Tibial nerve (tissue), 4 donors: ENCODE data around the gene AUNIP. TPM values are rescaled to one million over a fixed set of nuclear protein-coding genes. Genes with fewer than 3 reads are reported as not detected.

Experiments
- DNase-seq, 2 donors: peaks; one replicate each; pipeline ENCODE4 v3.0.0-alpha.2; 2019; ENCODE audit warnings: low spot score in 2 of 2
- H3K27ac ChIP-seq, 4 donors: fragments of 200-600 bp; sonication (generic) in 3 of 4; one replicate each; pipeline ENCODE4 v1.5.1; 2017 to 2019; ENCODE audit warnings: mild to moderate bottlenecking in 1 of 4
- H3K27me3 ChIP-seq, 2 donors: fragments of 200-600 bp; sonication (generic) in 1 of 2; one replicate each; pipeline versions ENCODE4 v1.5.1 to v1.6.0; 2017 to 2019
- H3K36me3 ChIP-seq, 3 donors: fragments of 200-600 bp; sonication (generic); one replicate each; pipeline ENCODE4 v1.5.1; 2018 to 2019
- H3K4me1 ChIP-seq, 4 donors: fragments of 200-600 bp; sonication (generic) in 3 of 4; one replicate each; pipeline ENCODE4 v1.5.1; 2017 to 2019
- H3K4me3 ChIP-seq, 4 donors: fragments of 200-600 bp; sonication (generic) in 3 of 4; one replicate each; pipeline ENCODE4 v1.5.1; 2017 to 2019; ENCODE audit warnings: mild to moderate bottlenecking in 1 of 4, moderate library complexity in 1 of 4
- H3K9me3 ChIP-seq, 4 donors: fragments of 200-600 bp; sonication (generic) in 3 of 4; one replicate each; pipeline ENCODE4 v1.5.1; 2017 to 2019
- CTCF ChIP-seq, 5 experiments: fragments of 200-600 bp in 3 of 5; fragments of 450-650 bp in 2 of 5; sonication (generic) in 3 of 5; IDR thresholded peaks; one replicate each; pipeline ENCODE4 v1.5.1; 2016 to 2019; ENCODE audit warnings: antibody characterized with exemption in 5 of 5, mild to moderate bottlenecking in 3 of 5, moderate library complexity in 2 of 5
- EP300 ChIP-seq, 2 donors: sonication (generic); formaldehyde crosslinking; IDR thresholded peaks; one replicate each; pipeline ENCODE4 v1.6.1; 2017; ENCODE audit warnings: antibody characterized with exemption in 2 of 2, mild to moderate bottlenecking in 1 of 2
- POLR2A ChIP-seq, 2 donors: fragments of 450-650 bp; IDR thresholded peaks; one replicate each; pipeline ENCODE4 v1.6.1; 2017; ENCODE audit warnings: antibody characterized with exemption in 2 of 2, mild to moderate bottlenecking in 2 of 2, moderate library complexity in 2 of 2
- WGBS, 2 donors: methylation state at CpG; one replicate each; pipeline ENCODE4 v1.1.5; 2018; 5-methylcytosine and 5-hydroxymethylcytosine counted together
- total RNA-seq, 4 donors: library from RNA; depleted of rRNA; stranded (reverse); fragments of >200 nt; gene quantifications; one replicate each; pipeline ENCODE4 v1.1.0, GENCODE V29; 2016

Gene AUNIP
- total RNA-seq, 4 donors from 2014 or later, result not detected

- TF ChIP-seq POLR2A (IDR thresholded peaks at IDR 0.05) (no peak), EP300 (IDR thresholded peaks at IDR 0.05) (no peak), CTCF (IDR thresholded peaks at IDR 0.05) (no peak)
- Histone ChIP-seq H3K36me3 (peaks cover 0 to 34% (median 8%) of the 10 kb centered on the region in 3 donors), H3K9me3 (no peaks in the 10 kb centered on the region), H3K4me1 (peaks cover 0 to 53% (median 25%) of the 10 kb centered on the region in 4 donors), H3K27ac (peak overlapping the region in 3 of 4 donors; percentile 96 to 98 (median 97)), H3K27me3 (no peaks in the 10 kb centered on the region), H3K4me3 (peak overlapping the region in 2 of 4 donors; percentile 79 to 96)
- 41 to 47% methylated on average over 5 of the region's 5 CpGs for WGBS, 2 donors
- no peak for DNase-seq
Observed at GRCh38 chr1:25821630-25822091, 37.6 kb downstream of the AUNIP start.

GRCh38 chr1:25821112-25821476 lies 38.2 kb downstream of the AUNIP start:
- Histone ChIP-seq H3K4me1 (peaks cover 0 to 53% (median 25%) of the 10 kb centered on the region in 4 donors), H3K27me3 (no peaks in the 10 kb centered on the region), H3K27ac (peak overlapping the region in 3 of 4 donors; percentile 96 to 98 (median 97)), H3K9me3 (no peaks in the 10 kb centered on the region), H3K4me3 (peak overlapping the region; percentile 79 to 96 (median 90)), H3K36me3 (peaks cover 0 to 34% (median 2%) of the 10 kb centered on the region in 3 donors)
- no peak for TF ChIP-seq EP300 (IDR thresholded peaks at IDR 0.05)
- no peak for TF ChIP-seq CTCF (IDR thresholded peaks at IDR 0.05)
- no peak for TF ChIP-seq POLR2A (IDR thresholded peaks at IDR 0.05)
- WGBS, 2 donors, result 29 to 39% methylated on average over 10 of the region's 10 CpGs
- no peak for DNase-seq

- TF ChIP-seq EP300 (IDR thresholded peaks at IDR 0.05), result no peak
- no peak for TF ChIP-seq CTCF (IDR thresholded peaks at IDR 0.05)
- no peak for TF ChIP-seq POLR2A (IDR thresholded peaks at IDR 0.05)
- WGBS, 2 donors, result 2 to 3% methylated on average over 14 to 49 of the region's 67 CpGs
- Histone ChIP-seq H3K9me3 (no peaks in the 10 kb centered on the region), H3K27ac (peak overlapping the region; percentile 84 to 98 (median 96)), H3K4me3 (peak overlapping the region; percentile 79 to 96 (median 90)), H3K4me1 (peaks cover 0 to 53% (median 25%) of the 10 kb centered on the region in 4 donors), H3K36me3 (peaks cover 0 to 34% (median 0%) of the 10 kb centered on the region in 3 donors), H3K27me3 (no peaks in the 10 kb centered on the region)
- DNase-seq, result no peak
Observed at GRCh38 chr1:25820247-25821111, 38.8 kb downstream of the AUNIP start.

GRCh38 chr1:25819491-25820246 lies 39.6 kb downstream of the AUNIP start, which contains the start of gene MTFR1L:
TSS of gene MTFR1L (plus strand) at chr1:25819954. CDS start at chr1:25823105, 3,151 bp downstream.
- H3K4me1 ChIP-seq, result peaks cover 0 to 53% (median 25%) of the 10 kb centered on the region in 4 donors
- H3K27ac ChIP-seq, result peak within 1 kb of the TSS; percentile 84 to 98 (median 96)

More at GRCh38 chr1:25819491-25820246, 39.6 kb downstream of the AUNIP start, which contains the start of gene MTFR1L:
- WGBS, 2 donors, result 0 to 1% methylated on average over 26 to 30 of the region's 64 CpGs
- Histone ChIP-seq H3K4me3 (peak within 1 kb of the TSS; percentile 79 to 96 (median 90)), H3K9me3 (no peaks in the 10 kb centered on the region), H3K36me3 (peaks cover 0 to 42% (median 0%) of the 10 kb centered on the region in 3 donors), H3K27me3 (no peaks in the 10 kb centered on the region)
- peak; percentile 73 to 78 for DNase-seq
- TF ChIP-seq POLR2A (IDR thresholded peaks at IDR 0.05) (peak; percentile 62 to 90), EP300 (IDR thresholded peaks at IDR 0.05) (peak; percentile 77 to 96), CTCF (IDR thresholded peaks at IDR 0.05) (peak in 1 of 5 experiments; percentile 46)
